Naive thymus-derived CD4-positive, alpha-beta T cell (primary cell): ENCODE measurements around the gene CENPP. TPM values are rescaled to one million over a fixed set of nuclear protein-coding genes. Genes with fewer than 3 reads are reported as not detected.

Source experiments
- ATAC-seq: fragments of 150-1000 bp; cut with Tn5 transposase; 2 replicates; pipeline ENCODE4 v1.10.0; 2021; ENCODE audit warnings: mild to moderate bottlenecking, moderate library complexity
- CTCF ChIA-PET: fragments of 350-600 bp; sonication (Branson Sonifier 250); formaldehyde crosslinking; loops from one replicate; lab custom pipeline; 2021; ENCODE audit warnings: antibody characterized with exemption; lab: Charles Lee
- POLR2A ChIA-PET: fragments of 350-600 bp; sonication (Branson Sonifier 250); formaldehyde crosslinking; loops from one replicate; lab custom pipeline; 2021; ENCODE audit warnings: antibody characterized with exemption, inconsistent platforms; lab: Charles Lee
- DNase-seq, 9 donors: peaks; one replicate each; pipeline versions ENCODE4 v3.0.0 to v3.0.0-alpha.2; 2020 to 2022; ENCODE audit warnings: mixed read lengths in 1 of 9
- H3K27ac ChIP-seq: one replicate; pipeline ENCODE4 v1.7.0; 2013; ENCODE audit warnings: mild to moderate bottlenecking, low read depth, low read length, moderate library complexity
- H3K27me3 ChIP-seq, 2 donors: one replicate each; pipeline ENCODE4 v1.7.0; 2013; ENCODE audit warnings: low read length in 2 of 2, mild to moderate bottlenecking in 2 of 2, moderate library complexity in 2 of 2; ENCODE audit not compliant: control insufficient read depth in 2 of 2, insufficient read depth in 2 of 2
- H3K36me3 ChIP-seq, 3 experiments: 1 replicate in 2 of 3; 2 replicates in 1 of 3; pipeline ENCODE4 v1.7.0; 2013; ENCODE audit warnings: low read length in 3 of 3, mild to moderate bottlenecking in 3 of 3, moderate library complexity in 1 of 3; ENCODE audit not compliant: insufficient read depth in 3 of 3, control insufficient read depth in 2 of 3
- H3K4me1 ChIP-seq, 2 donors: one replicate each; pipeline ENCODE4 v1.7.0; 2013; ENCODE audit warnings: low read length in 2 of 2, mild to moderate bottlenecking in 2 of 2, moderate library complexity in 1 of 2; ENCODE audit not compliant: control insufficient read depth in 2 of 2, insufficient read depth in 2 of 2
- H3K4me3 ChIP-seq: 2 replicates; pipeline ENCODE4 v1.7.0; 2013; ENCODE audit warnings: mild to moderate bottlenecking, low read length
- H3K9me3 ChIP-seq, 3 experiments: 1 replicate in 2 of 3; 2 replicates in 1 of 3; pipeline ENCODE4 v1.7.0; 2013; ENCODE audit warnings: low read length in 3 of 3; ENCODE audit not compliant: control insufficient read depth in 2 of 3
- H3K27ac Mint-ChIP-seq, 9 donors: one replicate each; pipeline ENCODE4 v1.8.0; 2020 to 2022; ENCODE audit warnings: mixed read lengths in 9 of 9, mild to moderate bottlenecking in 8 of 9, moderate library complexity in 5 of 9, inconsistent platforms in 2 of 9
- H3K27me3 Mint-ChIP-seq, 5 donors: one replicate each; pipeline ENCODE4 v1.8.0; 2021 to 2022; ENCODE audit warnings: mixed read lengths in 5 of 5, mild to moderate bottlenecking in 1 of 5
- H3K36me3 Mint-ChIP-seq, 5 donors: one replicate each; pipeline ENCODE4 v1.8.0; 2020 to 2022; ENCODE audit warnings: mixed read lengths in 5 of 5, mild to moderate bottlenecking in 3 of 5, inconsistent platforms in 1 of 5
- H3K4me1 Mint-ChIP-seq, 7 donors: one replicate each; pipeline ENCODE4 v1.8.0; 2020 to 2022; ENCODE audit warnings: mixed read lengths in 7 of 7, mild to moderate bottlenecking in 3 of 7, inconsistent platforms in 1 of 7
- H3K4me3 Mint-ChIP-seq, 10 donors: one replicate each; pipeline ENCODE4 v1.8.0; 2020 to 2022; ENCODE audit warnings: mild to moderate bottlenecking in 10 of 10, mixed read lengths in 10 of 10, moderate library complexity in 6 of 10, inconsistent platforms in 2 of 10
- H3K9me3 Mint-ChIP-seq, 11 donors: one replicate each; pipeline ENCODE4 v1.8.0; 2020 to 2022; ENCODE audit warnings: mixed read lengths in 11 of 11, mild to moderate bottlenecking in 4 of 11, inconsistent platforms in 1 of 11, moderate library complexity in 1 of 11
- intact Hi-C, 2 donors: fragments of 100-400 bp; cut with micrococcal nuclease; formaldehyde crosslinking; loops; one replicate each; pipeline ENCODE4 v1.15.1; 2023
- polyA plus RNA-seq, 2 donors: library from polyadenylated mRNA; unstranded; fragments of 300-500 nt; fragmentation: Illumina TruSeq; gene quantifications; one replicate each; pipeline ENCODE4 v1.2.3, GENCODE V29; 2021
- total RNA-seq, 6 experiments: library from RNA in 5 of 6; stranded (reverse) in 5 of 6; gene quantifications; 1 replicate in 5 of 6; 2 replicates in 1 of 6; pipeline ENCODE4 v1.2.3 and lab custom pipeline; 2021 to 2026

The CENPP gene
- total and polyA plus RNA-seq, 7 experiments from 2014 or later: 1.2 to 24.3 (median 3.8) TPM

- CTCF ChIA-PET: interaction anchor here (0.5 kb wide), 1 partner anchor 251 kb away, joined by 3 read pairs; no protein-coding TSS in a partner anchor
- H3K36me3 ChIP-seq: no peaks in the 10 kb centered on the region
- intact Hi-C loops: no loop called here
- H3K9me3 ChIP-seq: no peaks in the 10 kb centered on the region
- ATAC-seq (no peak), DNase-seq (no peak)
- no peaks in the 10 kb centered on the region for H3K27me3 Mint-ChIP-seq
- H3K27me3 ChIP-seq: no peaks in the 10 kb centered on the region
- H3K4me3 Mint-ChIP-seq: no peak overlapping the region
- H3K4me1 Mint-ChIP-seq: peaks cover 0 to 6% (median 0%) of the 10 kb centered on the region in 7 donors
- POLR2A ChIA-PET: no interaction called here
- H3K9me3 Mint-ChIP-seq: no peaks in the 10 kb centered on the region
- H3K36me3 Mint-ChIP-seq: peaks cover 0 to 1% (median 0%) of the 10 kb centered on the region in 5 donors
- no peak overlapping the region for H3K4me3 ChIP-seq
- no peak overlapping the region for H3K27ac ChIP-seq
- H3K27ac Mint-ChIP-seq: no peak overlapping the region
- no peaks in the 10 kb centered on the region for H3K4me1 ChIP-seq
These were observed 169.1 kb downstream of the CENPP start for GRCh38 chr9:92494856-92495255.

GRCh38 chr9:92496396-92497176 is 170.8 kb downstream of the CENPP start:
- no peaks in the 10 kb centered on the region for H3K9me3 Mint-ChIP-seq
- no peak overlapping the region for H3K27ac ChIP-seq
- POLR2A ChIA-PET: interaction anchor here (0.6 kb wide), 1 partner anchor 34 kb away, joined by 3 read pairs; no protein-coding TSS in a partner anchor
- no peak for DNase-seq
- intact Hi-C loops: no loop called here
- H3K27me3 Mint-ChIP-seq: no peaks in the 10 kb centered on the region
- H3K27me3 ChIP-seq: no peaks in the 10 kb centered on the region
- H3K36me3 Mint-ChIP-seq: peaks cover 0 to 1% (median 0%) of the 10 kb centered on the region in 5 donors
- no peak overlapping the region for H3K4me3 ChIP-seq
- CTCF ChIA-PET: no interaction called here
- no peak overlapping the region for H3K4me3 Mint-ChIP-seq
- H3K4me1 Mint-ChIP-seq: peaks cover 0 to 3% (median 0%) of the 10 kb centered on the region in 7 donors
- no peak for ATAC-seq
- H3K36me3 ChIP-seq: no peaks in the 10 kb centered on the region
- H3K4me1 ChIP-seq: no peaks in the 10 kb centered on the region
- no peaks in the 10 kb centered on the region for H3K9me3 ChIP-seq
- no peak overlapping the region for H3K27ac Mint-ChIP-seq

- Histone ChIP-seq H3K36me3 (no peaks in the 10 kb centered on the region), H3K27ac (no peak overlapping the region), H3K4me1 (no peaks in the 10 kb centered on the region), H3K9me3 (no peaks in the 10 kb centered on the region), H3K4me3 (no peak overlapping the region), H3K27me3 (no peaks in the 10 kb centered on the region)
- Mint-ChIP-seq H3K27me3 (no peaks in the 10 kb centered on the region), H3K4me3 (no peak overlapping the region), H3K9me3 (no peaks in the 10 kb centered on the region), H3K27ac (no peak overlapping the region), H3K4me1 (peaks cover 0 to 1% (median 0%) of the 10 kb centered on the region in 7 donors), H3K36me3 (peaks cover 0 to 1% (median 0%) of the 10 kb centered on the region in 5 donors)
- ChIA-PET POLR2A (no interaction called here), CTCF (no interaction called here)
- DNase-seq (no peak), ATAC-seq (no peak)
- intact Hi-C loops: no loop called here
These were observed 173.9 kb downstream of the CENPP start for GRCh38 chr9:92499701-92500100.

- Histone ChIP-seq H3K4me3 (no peak overlapping the region), H3K27me3 (no peaks in the 10 kb centered on the region), H3K4me1 (no peaks in the 10 kb centered on the region), H3K27ac (no peak overlapping the region), H3K9me3 (no peaks in the 10 kb centered on the region), H3K36me3 (no peaks in the 10 kb centered on the region)
- no peaks in the 10 kb centered on the region for H3K9me3 Mint-ChIP-seq
- H3K4me1 Mint-ChIP-seq: peaks cover 0 to 1% (median 0%) of the 10 kb centered on the region in 7 donors
- H3K27ac Mint-ChIP-seq: no peak overlapping the region
- no peak overlapping the region for H3K4me3 Mint-ChIP-seq
- ATAC-seq: no peak
- no peaks in the 10 kb centered on the region for H3K27me3 Mint-ChIP-seq
- ChIA-PET CTCF (no interaction called here), POLR2A (no interaction called here)
- intact Hi-C loops: no loop called here
- H3K36me3 Mint-ChIP-seq: peaks cover 0 to 2% (median 0%) of the 10 kb centered on the region in 5 donors
- no peak for DNase-seq
These were observed 175.0 kb downstream of the CENPP start for GRCh38 chr9:92500725-92501124.

- ATAC-seq (no peak), DNase-seq (no peak)
- Mint-ChIP-seq H3K4me1 (peaks cover 0 to 5% (median 0%) of the 10 kb centered on the region in 7 donors), H3K27me3 (no peaks in the 10 kb centered on the region), H3K9me3 (no peaks in the 10 kb centered on the region), H3K27ac (no peak overlapping the region), H3K4me3 (no peak overlapping the region), H3K36me3 (peaks cover 0 to 4% (median 0%) of the 10 kb centered on the region in 5 donors)
- Histone ChIP-seq H3K27me3 (no peaks in the 10 kb centered on the region), H3K4me1 (no peaks in the 10 kb centered on the region), H3K4me3 (no peak overlapping the region), H3K9me3 (no peaks in the 10 kb centered on the region), H3K36me3 (no peaks in the 10 kb centered on the region), H3K27ac (no peak overlapping the region)
- intact Hi-C loops: no loop called here
- ChIA-PET POLR2A (no interaction called here), CTCF (no interaction called here)
These were observed 176.1 kb downstream of the CENPP start for GRCh38 chr9:92501671-92502393.

GRCh38 chr9:92503156-92503555 is 177.4 kb downstream of the CENPP start:
- H3K4me3 Mint-ChIP-seq: no peak overlapping the region
- intact Hi-C loops: no loop called here
- POLR2A ChIA-PET: no interaction called here
- H3K9me3 ChIP-seq: no peaks in the 10 kb centered on the region
- no peaks in the 10 kb centered on the region for H3K27me3 ChIP-seq
- H3K27ac ChIP-seq: no peak overlapping the region
- peaks cover 0 to 4% (median 0%) of the 10 kb centered on the region in 5 donors for H3K36me3 Mint-ChIP-seq
- no peak for DNase-seq
- no peak overlapping the region for H3K4me3 ChIP-seq
- CTCF ChIA-PET: interaction anchor here (0.6 kb wide), 1 partner anchor 108 kb away, joined by 3 read pairs; no protein-coding TSS in a partner anchor
- H3K4me1 ChIP-seq: no peaks in the 10 kb centered on the region
- no peak overlapping the region for H3K27ac Mint-ChIP-seq
- ATAC-seq: no peak
- H3K36me3 ChIP-seq: no peaks in the 10 kb centered on the region
- H3K27me3 Mint-ChIP-seq: no peaks in the 10 kb centered on the region
- H3K9me3 Mint-ChIP-seq: no peaks in the 10 kb centered on the region
- peaks cover 0 to 12% (median 5%) of the 10 kb centered on the region in 7 donors for H3K4me1 Mint-ChIP-seq
